Measurements from ENCODE around the gene SLC15A4.

Gene SLC15A4

GRCh38 chr12:128754275-128754674 lies 69.5 kb downstream of the SLC15A4 start:
- DNase-seq (ENCODE audit: low read depth), result no peak

- no peak for DNase-seq (ENCODE audit: low read depth)
Measured at GRCh38 chr12:128753438-128753837, 70.3 kb downstream of the SLC15A4 start.

GRCh38 chr12:128752386-128752785 lies 71.4 kb downstream of the SLC15A4 start:
- no peak for DNase-seq (ENCODE audit: low read depth)

GRCh38 chr12:128747441-128747840 lies 76.3 kb downstream of the SLC15A4 start:
- DNase-seq (ENCODE audit: low read depth), result no peak

- DNase-seq (ENCODE audit: low read depth), result no peak
Measured at GRCh38 chr12:128745772-128746689, 77.7 kb downstream of the SLC15A4 start.

GRCh38 chr12:128743916-128744315 lies 79.8 kb downstream of the SLC15A4 start:
- no peak for DNase-seq (ENCODE audit: low read depth)
